ENCODE results near the gene CEBPZ.
A peak's percentile ranks its signal among the peaks of the same experiment; 100 is the strongest.
"Not testable (repeated sequence)": the region's sequence is repeated elsewhere in the genome, so short reads cannot be mapped to it uniquely, and the experiment has no call there.

The CEBPZ gene, protein sequence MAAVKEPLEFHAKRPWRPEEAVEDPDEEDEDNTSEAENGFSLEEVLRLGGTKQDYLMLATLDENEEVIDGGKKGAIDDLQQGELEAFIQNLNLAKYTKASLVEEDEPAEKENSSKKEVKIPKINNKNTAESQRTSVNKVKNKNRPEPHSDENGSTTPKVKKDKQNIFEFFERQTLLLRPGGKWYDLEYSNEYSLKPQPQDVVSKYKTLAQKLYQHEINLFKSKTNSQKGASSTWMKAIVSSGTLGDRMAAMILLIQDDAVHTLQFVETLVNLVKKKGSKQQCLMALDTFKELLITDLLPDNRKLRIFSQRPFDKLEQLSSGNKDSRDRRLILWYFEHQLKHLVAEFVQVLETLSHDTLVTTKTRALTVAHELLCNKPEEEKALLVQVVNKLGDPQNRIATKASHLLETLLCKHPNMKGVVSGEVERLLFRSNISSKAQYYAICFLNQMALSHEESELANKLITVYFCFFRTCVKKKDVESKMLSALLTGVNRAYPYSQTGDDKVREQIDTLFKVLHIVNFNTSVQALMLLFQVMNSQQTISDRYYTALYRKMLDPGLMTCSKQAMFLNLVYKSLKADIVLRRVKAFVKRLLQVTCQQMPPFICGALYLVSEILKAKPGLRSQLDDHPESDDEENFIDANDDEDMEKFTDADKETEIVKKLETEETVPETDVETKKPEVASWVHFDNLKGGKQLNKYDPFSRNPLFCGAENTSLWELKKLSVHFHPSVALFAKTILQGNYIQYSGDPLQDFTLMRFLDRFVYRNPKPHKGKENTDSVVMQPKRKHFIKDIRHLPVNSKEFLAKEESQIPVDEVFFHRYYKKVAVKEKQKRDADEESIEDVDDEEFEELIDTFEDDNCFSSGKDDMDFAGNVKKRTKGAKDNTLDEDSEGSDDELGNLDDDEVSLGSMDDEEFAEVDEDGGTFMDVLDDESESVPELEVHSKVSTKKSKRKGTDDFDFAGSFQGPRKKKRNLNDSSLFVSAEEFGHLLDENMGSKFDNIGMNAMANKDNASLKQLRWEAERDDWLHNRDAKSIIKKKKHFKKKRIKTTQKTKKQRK

GRCh38 chr2:37231241-37232130, at the start of gene CEBPZ, which contains the start of gene NDUFAF7:
CEBPZ (minus strand) TSS chr2:37231596; CDS start chr2:37231567, 29 bp downstream.
NDUFAF7 (plus strand) TSS chr2:37231658; CDS start chr2:37231706, 48 bp downstream.
- peak; percentile 79 to 90 for DNase-seq (ENCODE audit: low read depth in 2 of 2)

DNA sequence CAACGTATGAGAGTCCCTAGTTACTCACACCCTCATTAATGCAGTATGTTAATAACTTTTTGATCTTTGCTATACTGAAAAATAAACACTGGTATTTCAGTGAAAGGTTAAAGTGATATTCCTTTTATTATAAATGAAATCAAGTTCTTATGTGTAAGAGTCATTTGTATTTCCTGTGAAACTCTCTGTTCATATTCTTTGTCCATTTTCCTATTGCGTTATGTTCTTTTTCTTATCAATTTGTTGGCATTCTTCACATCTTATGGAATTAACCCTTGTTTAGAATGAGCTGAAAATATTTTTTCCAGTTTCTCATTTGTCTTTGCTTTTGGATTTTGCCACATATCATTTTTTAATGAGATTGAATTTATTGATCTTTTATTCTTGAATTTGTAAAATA, 44.9 kb upstream of the CEBPZ start:
- DNase-seq (ENCODE audit: low read depth in 2 of 2): no peak

GRCh38 chr2:37274359-37274965, 43.1 kb upstream of the CEBPZ start:
- no peak for DNase-seq (ENCODE audit: low read depth in 2 of 2)

DNA sequence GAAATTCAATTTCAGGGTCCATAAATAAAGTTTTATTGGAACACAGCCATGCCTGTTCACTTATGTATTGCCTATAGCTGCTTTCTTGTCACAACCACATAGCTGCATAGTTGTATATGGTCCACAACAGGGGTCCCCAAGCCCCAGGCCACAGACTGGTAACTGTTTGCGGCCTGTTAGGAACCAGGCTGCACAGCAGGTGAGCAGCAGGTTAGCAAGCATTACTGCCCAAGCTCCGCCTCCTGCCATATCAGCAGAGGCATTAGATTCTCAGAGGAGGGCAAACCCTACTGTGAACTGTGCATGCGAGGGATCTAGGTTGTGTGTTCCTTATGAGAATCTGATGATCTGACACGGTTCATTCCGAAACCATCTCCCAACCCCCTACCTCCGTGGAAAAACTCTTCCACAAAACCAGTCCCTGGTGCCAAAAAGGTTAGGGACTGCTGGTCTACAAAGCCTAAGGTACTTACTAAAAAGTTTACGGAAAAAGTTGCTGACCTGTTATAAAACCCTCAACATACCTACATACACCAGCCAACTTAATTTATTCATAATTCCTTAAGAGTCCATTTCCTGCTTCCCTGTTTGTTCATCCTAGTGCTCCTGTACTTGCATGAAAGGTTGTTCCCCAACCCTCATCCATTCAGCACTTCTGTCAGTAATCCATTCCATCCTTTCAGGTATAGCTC, 40.1 kb upstream of the CEBPZ start:
- no peak for DNase-seq (ENCODE audit: low read depth in 2 of 2)

GRCh38 chr2:37268111-37268510, 36.7 kb upstream of the CEBPZ start:
- no peak for DNase-seq (ENCODE audit: low read depth in 2 of 2)

DNA sequence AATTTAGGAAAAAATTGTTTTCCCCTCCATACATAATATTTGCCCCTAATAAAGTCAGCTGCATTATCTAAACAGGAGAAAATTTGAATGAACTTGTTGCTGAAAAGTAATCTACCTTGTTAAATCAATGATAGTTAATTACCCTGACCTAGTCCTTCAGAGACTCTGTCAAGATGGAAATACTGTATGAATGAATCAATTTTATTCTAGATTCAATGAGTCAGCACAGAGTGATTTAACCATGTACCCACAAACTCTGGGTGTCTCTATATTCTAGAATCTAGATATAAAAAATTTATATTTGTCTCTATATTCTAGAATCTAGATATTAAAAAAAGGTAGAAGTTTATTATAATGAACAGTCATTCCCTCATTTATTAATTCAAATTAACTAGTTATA, 36.3 kb upstream of the CEBPZ start:
- DNase-seq (ENCODE audit: low read depth in 2 of 2): no peak

DNA sequence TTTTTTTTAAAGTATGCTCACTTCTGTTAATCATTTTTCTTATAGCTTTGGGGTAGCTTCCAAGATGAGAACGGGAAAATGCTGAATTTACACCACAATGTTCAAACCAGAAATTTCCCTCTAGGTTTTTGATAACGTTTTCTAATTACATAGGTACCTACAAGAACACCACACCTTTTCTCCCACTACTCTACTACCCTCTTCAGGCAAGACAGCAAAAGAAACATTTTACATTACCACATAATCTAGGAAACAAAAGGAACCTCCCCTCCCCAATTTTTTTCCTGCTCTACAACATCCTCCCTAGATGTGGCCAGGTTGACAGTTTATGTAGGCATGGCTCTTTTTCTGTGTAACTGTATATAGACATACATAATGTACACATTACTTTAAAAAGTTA, 32.4 kb upstream of the CEBPZ start:
- no peak for DNase-seq (ENCODE audit: low read depth in 2 of 2)

DNA sequence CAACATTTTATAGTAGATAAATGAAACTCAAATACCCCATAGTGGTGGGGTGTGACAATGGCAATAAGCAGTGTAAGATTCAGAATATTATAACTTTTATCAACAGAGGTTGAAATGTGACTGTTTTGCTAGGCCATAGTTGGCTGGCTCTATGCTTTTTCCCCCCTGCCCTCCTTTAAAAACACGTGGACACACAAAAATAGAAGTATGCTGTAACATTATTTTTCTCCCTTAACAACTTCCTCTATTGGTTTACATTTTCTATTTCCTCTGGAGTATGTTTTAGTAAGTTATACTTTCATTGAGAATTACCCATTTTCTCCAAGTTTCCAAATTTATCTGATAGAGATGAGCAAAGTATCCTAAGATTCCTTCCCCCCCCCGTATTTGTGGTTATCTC, 31.1 kb upstream of the CEBPZ start:
- DNase-seq (ENCODE audit: low read depth in 2 of 2): no peak

DNA sequence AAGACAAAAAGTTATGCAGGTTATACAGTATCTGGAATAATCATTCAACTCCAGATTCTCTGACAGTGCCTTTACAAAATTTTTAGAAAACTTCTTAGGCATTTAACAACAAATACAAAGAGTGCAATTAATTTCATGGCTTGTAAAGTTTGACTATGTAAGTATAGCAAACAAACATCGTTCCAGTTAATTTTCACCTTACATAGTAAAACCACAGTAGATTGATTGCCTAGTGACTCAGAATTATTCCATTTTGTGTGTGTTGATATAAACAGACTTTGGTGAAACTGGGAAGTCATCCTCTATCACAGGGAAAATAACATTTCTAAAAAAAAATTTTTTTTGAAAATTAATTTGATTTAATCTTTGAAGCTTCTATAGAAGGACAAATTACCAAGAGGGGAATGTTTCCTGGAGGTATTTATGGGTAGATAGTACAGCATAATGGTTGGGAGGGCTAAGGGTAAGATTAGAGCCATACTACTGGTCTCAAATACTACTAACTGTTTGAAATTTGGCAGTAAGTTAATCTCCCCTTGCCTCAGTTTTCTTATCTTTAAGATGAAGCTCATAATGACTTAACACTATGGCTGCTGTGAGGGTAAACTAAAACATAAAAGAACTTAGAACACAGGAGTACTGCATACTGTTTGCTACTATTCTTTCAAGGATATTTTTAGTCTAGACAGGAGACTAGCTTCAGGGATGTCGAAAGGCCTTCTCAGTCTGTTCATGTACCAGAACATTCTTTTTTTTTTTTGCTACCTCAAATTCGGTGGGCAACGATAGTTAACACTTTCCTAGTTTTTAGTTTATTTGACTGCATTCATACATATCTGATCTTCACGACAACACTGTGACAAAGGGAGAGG, 19.7 kb upstream of the CEBPZ start:
- DNase-seq (ENCODE audit: low read depth in 2 of 2): no peak

- no peak for DNase-seq (ENCODE audit: low read depth in 2 of 2)
Observed at GRCh38 chr2:37246205-37246604, 14.8 kb upstream of the CEBPZ start.

DNA sequence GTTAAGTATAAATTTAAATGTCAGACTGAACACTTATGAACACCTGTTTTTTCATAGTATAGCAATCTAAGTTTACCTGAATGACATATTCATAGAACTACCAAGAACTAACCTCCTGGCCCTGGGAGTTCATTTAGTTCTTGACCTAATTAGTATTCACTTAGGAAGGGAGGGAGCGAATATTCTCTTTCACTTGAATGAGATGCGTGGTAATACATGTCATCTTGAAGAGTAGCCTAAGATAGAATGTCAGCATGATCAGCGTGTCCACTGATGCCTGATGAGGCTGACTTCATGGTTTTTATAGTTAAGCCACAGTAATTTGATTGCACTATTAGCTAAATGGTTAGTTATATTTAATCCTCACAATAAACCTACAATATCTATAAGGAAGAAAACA, 13.4 kb upstream of the CEBPZ start:
- DNase-seq (ENCODE audit: low read depth in 2 of 2): no peak

GRCh38 chr2:37244017-37244416, 12.6 kb upstream of the CEBPZ start:
- no peak for DNase-seq (ENCODE audit: low read depth in 2 of 2)

GRCh38 chr2:37243435-37243834, 12.0 kb upstream of the CEBPZ start:
- no peak for DNase-seq (ENCODE audit: low read depth in 2 of 2)

GRCh38 chr2:37232131-37232933, 936 bp upstream of the CEBPZ start:
- DNase-seq (ENCODE audit: low read depth in 2 of 2): no peak

- no peak for DNase-seq (ENCODE audit: low read depth in 2 of 2)
Observed at GRCh38 chr2:37230581-37230980, 815 bp downstream of the CEBPZ start.

DNA sequence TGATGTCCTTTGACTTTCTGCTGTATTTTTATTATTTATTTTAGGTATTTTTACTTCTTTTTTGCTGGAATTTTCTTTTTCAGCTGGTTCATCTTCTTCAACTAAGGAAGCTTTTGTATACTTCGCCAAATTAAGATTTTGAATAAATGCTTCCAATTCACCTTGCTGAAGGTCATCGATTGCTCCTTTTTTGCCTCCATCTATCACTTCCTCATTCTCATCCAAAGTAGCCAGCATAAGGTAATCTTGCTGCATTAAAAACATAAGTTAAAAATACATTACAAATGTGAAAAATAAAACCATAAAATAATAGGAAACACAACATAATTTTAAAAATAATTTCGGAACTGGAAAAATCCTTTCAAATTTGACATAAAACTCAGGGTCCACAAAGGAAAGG, 2.6 kb downstream of the CEBPZ start:
- no peak for DNase-seq (ENCODE audit: low read depth in 2 of 2)

DNA sequence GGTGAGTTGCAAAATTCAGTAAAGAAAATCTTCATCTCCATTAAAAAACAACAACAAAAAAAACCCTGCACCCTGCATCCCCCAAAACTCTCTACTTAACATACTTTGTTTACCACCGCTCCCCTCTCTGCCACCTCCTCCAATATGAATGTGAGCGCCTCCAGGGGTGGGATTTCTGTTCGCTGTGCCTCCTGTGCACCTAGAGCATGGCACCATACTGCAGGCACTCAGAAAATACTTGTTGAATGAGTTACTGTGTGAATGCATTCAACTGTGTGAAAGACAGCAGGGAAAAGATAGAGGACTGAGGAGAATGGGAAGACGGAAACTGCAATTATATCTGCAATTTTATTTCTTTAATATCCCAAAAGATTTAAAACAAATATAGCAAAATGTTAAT, 4.5 kb downstream of the CEBPZ start:
- no peak for DNase-seq (ENCODE audit: low read depth in 2 of 2)

DNA sequence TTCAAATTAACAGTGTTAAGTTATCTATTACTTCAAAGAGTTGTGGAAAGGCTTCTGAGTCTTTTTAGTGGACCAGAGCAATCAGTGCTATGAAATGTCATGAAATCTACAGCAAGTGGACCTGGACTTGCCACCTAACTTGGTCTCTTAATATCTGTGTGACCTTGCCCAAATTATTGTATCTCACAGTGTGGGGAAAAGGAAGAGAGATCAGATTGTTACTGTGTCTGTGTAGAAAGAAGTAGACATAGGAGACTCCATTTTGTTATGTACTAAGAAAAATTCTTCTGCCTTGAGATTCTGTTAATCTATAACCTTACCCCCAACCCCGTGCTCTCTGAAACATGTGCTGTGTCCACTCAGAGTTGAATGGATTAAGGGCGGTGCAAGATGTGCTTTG, 6.3 kb downstream of the CEBPZ start:
- not testable (repeated sequence) for DNase-seq (ENCODE audit: low read depth in 2 of 2)

DNA sequence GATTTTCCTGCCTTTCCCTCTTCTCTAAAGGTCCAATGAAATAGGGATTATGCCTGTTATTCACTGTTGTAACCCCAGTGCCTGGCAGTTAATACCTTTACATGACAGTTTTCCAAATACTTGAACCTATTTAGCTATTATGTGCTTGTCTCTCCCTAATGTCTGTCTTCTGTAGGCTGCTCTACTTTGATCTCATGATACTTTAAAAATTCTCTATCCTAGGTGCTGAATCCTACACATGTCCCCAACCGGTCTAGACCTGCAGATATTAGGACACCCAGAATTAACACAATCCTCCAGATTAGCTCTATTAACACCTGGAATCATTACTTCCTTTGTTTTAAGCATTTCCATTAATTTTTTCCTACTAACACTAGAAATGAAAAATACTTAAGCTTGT, 7.3 kb downstream of the CEBPZ start:
- no peak for DNase-seq (ENCODE audit: low read depth in 2 of 2)
